T-helper 2 cell treated with Interferon-gamma antibody and Interleukin-4, amounts not matched to agents 5 μg/mL and 100 μg/mL, for 36 hours (primary cell): ENCODE results near the gene PARD3B.

Source experiments
- DNase-seq: peaks from one replicate; pipeline ENCODE4 v3.0.0; 2021; ENCODE audit warnings: low spot score
- H3K27ac Mint-ChIP-seq: one replicate; pipeline ENCODE4 v1.8.0; 2021; ENCODE audit warnings: mild to moderate bottlenecking, mixed read lengths
- H3K27me3 Mint-ChIP-seq: one replicate; pipeline ENCODE4 v1.8.0; 2021; ENCODE audit warnings: low read depth, mixed read lengths
- H3K36me3 Mint-ChIP-seq: one replicate; pipeline ENCODE4 v1.8.0; 2021; ENCODE audit warnings: low read depth, mixed read lengths
- H3K4me1 Mint-ChIP-seq: one replicate; pipeline ENCODE4 v1.8.0; 2021; ENCODE audit warnings: low read depth, mixed read lengths
- H3K4me3 Mint-ChIP-seq: one replicate; pipeline ENCODE4 v1.8.0; 2022; ENCODE audit warnings: mild to moderate bottlenecking, moderate library complexity, mixed read lengths
- H3K9me3 Mint-ChIP-seq: one replicate; pipeline ENCODE4 v1.8.0; 2021; ENCODE audit warnings: mixed read lengths

PARD3B gene

GRCh38 chr2:205069928-205070327 is 524.7 kb downstream of the PARD3B start:
- H3K4me3 Mint-ChIP-seq, result no peak overlapping the region
- no peak overlapping the region for H3K27ac Mint-ChIP-seq
- DNase-seq, result no peak
- H3K4me1 Mint-ChIP-seq, result peaks cover 14% of the 10 kb centered on the region
- H3K9me3 Mint-ChIP-seq, result peaks cover 24% of the 10 kb centered on the region
- H3K36me3 Mint-ChIP-seq, result peaks cover 21% of the 10 kb centered on the region
- H3K27me3 Mint-ChIP-seq, result peaks cover 4% of the 10 kb centered on the region

GRCh38 chr2:205070889-205071288 is 525.6 kb downstream of the PARD3B start:
- DNase-seq, result no peak
- Mint-ChIP-seq H3K9me3 (peaks cover 26% of the 10 kb centered on the region), H3K4me3 (no peak overlapping the region), H3K4me1 (peaks cover 18% of the 10 kb centered on the region), H3K27ac (no peak overlapping the region), H3K36me3 (peaks cover 25% of the 10 kb centered on the region), H3K27me3 (peaks cover 4% of the 10 kb centered on the region)

DNA sequence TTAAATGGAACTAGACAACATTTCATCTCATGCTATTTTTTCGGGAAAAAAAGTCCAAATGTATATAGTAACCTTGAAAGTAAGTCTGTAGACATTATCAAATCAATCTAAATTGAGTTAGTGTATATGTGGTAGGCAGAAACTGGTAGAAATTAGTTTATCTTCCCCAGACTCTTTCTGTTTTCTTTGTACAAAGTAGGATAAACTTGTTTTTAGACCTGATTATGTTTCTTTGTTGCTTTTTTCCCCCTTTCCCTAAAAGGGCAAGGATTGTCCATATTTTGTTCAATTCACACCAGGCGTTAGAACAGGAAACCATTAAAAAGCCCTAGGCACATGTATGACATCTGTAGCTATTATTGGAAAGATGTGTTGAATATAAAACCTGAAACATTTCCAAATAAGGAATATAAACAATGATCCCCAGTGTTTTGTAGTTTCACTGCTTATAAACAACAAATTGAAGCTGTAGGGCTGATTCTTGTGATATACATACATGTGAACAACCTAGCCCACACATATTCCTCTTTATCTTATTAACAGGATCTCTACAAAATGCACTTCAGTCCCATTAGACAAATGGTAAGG is 528.3 kb downstream of the PARD3B start:
- Mint-ChIP-seq H3K4me1 (peaks cover 41% of the 10 kb centered on the region), H3K27me3 (peaks cover 4% of the 10 kb centered on the region), H3K9me3 (peaks cover 26% of the 10 kb centered on the region), H3K36me3 (peaks cover 20% of the 10 kb centered on the region), H3K4me3 (no peak overlapping the region), H3K27ac (peak overlapping the region; percentile 52)
- DNase-seq, result no peak

- H3K27me3 Mint-ChIP-seq, result no peaks in the 10 kb centered on the region
- peaks cover 21% of the 10 kb centered on the region for H3K36me3 Mint-ChIP-seq
- DNase-seq, result no peak
- peaks cover 46% of the 10 kb centered on the region for H3K4me1 Mint-ChIP-seq
- H3K9me3 Mint-ChIP-seq, result peaks cover 28% of the 10 kb centered on the region
- peak overlapping the region; percentile 87 for H3K27ac Mint-ChIP-seq
- peak overlapping the region; percentile 23 for H3K4me3 Mint-ChIP-seq
These were observed 531.1 kb downstream of the PARD3B start for GRCh38 chr2:205076405-205076804.

DNA sequence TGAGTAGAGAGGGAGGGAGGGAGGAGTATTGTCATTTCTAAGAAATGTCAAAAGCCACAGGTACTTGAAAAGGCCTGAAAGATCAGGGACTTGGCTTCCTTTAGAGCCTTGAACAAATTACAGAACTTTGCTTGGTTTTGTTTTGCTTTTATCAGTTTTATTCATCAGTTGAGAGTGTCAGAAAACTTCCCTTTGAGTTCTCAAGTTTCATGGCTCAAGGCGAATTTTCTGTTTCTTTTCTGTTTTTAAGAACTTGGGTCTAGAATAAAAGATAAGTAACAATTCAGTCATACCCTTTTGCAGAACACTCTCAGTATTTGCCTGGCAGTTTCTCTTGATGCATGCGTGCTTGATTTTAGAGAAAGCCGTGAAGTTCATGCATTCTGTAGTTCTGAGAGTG is 531.9 kb downstream of the PARD3B start:
- H3K27ac Mint-ChIP-seq, result peak overlapping the region; percentile 87
- H3K4me1 Mint-ChIP-seq, result peaks cover 46% of the 10 kb centered on the region
- H3K36me3 Mint-ChIP-seq, result peaks cover 21% of the 10 kb centered on the region
- H3K4me3 Mint-ChIP-seq, result peak overlapping the region; percentile 74
- peaks cover 28% of the 10 kb centered on the region for H3K9me3 Mint-ChIP-seq
- H3K27me3 Mint-ChIP-seq, result no peaks in the 10 kb centered on the region
- no peak for DNase-seq

- Mint-ChIP-seq H3K27ac (peak overlapping the region; percentile 87), H3K9me3 (peaks cover 21% of the 10 kb centered on the region), H3K4me1 (peaks cover 46% of the 10 kb centered on the region), H3K27me3 (no peaks in the 10 kb centered on the region), H3K36me3 (peaks cover 21% of the 10 kb centered on the region), H3K4me3 (no peak overlapping the region)
- no peak for DNase-seq
These were observed 533.5 kb downstream of the PARD3B start for GRCh38 chr2:205078762-205079161.

DNA sequence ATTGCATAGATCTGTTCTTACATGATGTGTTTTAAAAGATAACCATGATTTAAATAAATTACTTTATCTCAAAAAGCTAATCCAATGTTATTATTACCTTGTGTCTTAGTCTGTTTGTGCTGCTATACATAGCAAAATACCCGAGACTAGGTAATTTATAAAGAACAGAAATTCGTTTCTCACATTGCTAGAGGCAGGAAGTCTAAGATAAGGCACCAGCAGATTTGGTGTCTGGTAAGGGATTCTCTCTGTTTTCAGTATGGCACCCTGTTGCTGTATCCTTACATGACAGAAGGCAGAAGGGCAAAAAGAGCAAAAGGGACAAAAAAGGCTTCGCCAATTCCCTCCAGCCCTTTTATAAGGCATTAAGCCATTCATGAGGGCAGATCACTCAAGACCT is 533.9 kb downstream of the PARD3B start:
- no peak for DNase-seq
- peaks cover 47% of the 10 kb centered on the region for H3K4me1 Mint-ChIP-seq
- H3K36me3 Mint-ChIP-seq, result peaks cover 21% of the 10 kb centered on the region
- no peaks in the 10 kb centered on the region for H3K27me3 Mint-ChIP-seq
- no peak overlapping the region for H3K27ac Mint-ChIP-seq
- H3K9me3 Mint-ChIP-seq, result peaks cover 21% of the 10 kb centered on the region
- no peak overlapping the region for H3K4me3 Mint-ChIP-seq

- Mint-ChIP-seq H3K27me3 (no peaks in the 10 kb centered on the region), H3K4me3 (no peak overlapping the region), H3K27ac (no peak overlapping the region), H3K9me3 (peaks cover 11% of the 10 kb centered on the region), H3K36me3 (peaks cover 12% of the 10 kb centered on the region), H3K4me1 (peaks cover 21% of the 10 kb centered on the region)
- no peak for DNase-seq
These were observed 541.4 kb downstream of the PARD3B start for GRCh38 chr2:205086662-205087061.

DNA sequence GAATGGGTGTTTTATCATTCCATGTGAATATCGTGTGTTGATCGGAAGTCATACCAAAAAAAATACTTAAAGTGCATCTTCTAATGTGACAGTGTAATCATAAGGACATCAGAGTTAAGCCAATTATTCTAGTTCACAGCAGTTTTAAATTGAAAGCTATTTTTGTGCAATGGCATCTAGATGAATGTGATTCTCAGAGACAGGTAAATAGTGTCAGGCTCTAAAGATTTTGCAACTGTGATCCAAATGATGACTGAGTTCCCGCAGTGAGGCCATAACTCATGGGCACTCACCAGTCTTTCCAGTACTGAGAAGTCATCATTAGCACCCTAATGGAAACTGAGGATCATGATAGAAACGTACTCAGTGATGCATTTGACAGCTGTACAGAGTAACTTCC is 542.6 kb downstream of the PARD3B start:
- Mint-ChIP-seq H3K27ac (no peak overlapping the region), H3K4me1 (peaks cover 28% of the 10 kb centered on the region), H3K9me3 (peaks cover 11% of the 10 kb centered on the region), H3K36me3 (peaks cover 10% of the 10 kb centered on the region), H3K4me3 (no peak overlapping the region), H3K27me3 (no peaks in the 10 kb centered on the region)
- DNase-seq, result no peak

DNA sequence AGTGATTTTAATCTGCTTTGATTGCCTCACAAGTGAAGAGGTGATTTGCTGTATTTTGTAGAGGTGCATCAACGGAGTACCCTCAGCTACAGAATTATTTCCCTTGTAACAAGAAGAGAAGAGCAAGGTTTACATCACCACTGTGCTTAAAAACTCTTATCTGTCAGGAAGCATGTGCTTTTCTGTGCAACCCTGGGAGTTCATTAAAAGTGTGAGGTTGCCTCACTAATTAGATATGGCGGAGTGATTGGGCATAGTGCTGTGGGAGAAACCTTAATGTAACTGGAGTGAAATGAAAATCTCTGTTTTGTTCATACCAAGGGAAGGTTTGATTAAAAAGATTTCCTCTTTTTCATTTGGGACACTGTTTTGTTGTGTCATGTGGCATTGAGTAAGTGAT is 544.7 kb downstream of the PARD3B start:
- Mint-ChIP-seq H3K4me1 (peaks cover 18% of the 10 kb centered on the region), H3K27me3 (no peaks in the 10 kb centered on the region), H3K9me3 (peaks cover 14% of the 10 kb centered on the region), H3K27ac (no peak overlapping the region), H3K36me3 (peaks cover 7% of the 10 kb centered on the region), H3K4me3 (no peak overlapping the region)
- no peak for DNase-seq

GRCh38 chr2:205091411-205091810 is 546.1 kb downstream of the PARD3B start:
- no peak overlapping the region for H3K27ac Mint-ChIP-seq
- peaks cover 7% of the 10 kb centered on the region for H3K36me3 Mint-ChIP-seq
- peaks cover 18% of the 10 kb centered on the region for H3K4me1 Mint-ChIP-seq
- H3K4me3 Mint-ChIP-seq, result no peak overlapping the region
- H3K27me3 Mint-ChIP-seq, result no peaks in the 10 kb centered on the region
- DNase-seq, result no peak
- peaks cover 14% of the 10 kb centered on the region for H3K9me3 Mint-ChIP-seq

GRCh38 chr2:205094031-205094430 is 548.8 kb downstream of the PARD3B start:
- H3K4me3 Mint-ChIP-seq, result no peak overlapping the region
- no peaks in the 10 kb centered on the region for H3K27me3 Mint-ChIP-seq
- H3K4me1 Mint-ChIP-seq, result peaks cover 17% of the 10 kb centered on the region
- peaks cover 14% of the 10 kb centered on the region for H3K9me3 Mint-ChIP-seq
- DNase-seq, result no peak
- H3K27ac Mint-ChIP-seq, result no peak overlapping the region
- peaks cover 7% of the 10 kb centered on the region for H3K36me3 Mint-ChIP-seq

GRCh38 chr2:205103699-205104098 is 558.4 kb downstream of the PARD3B start:
- no peak overlapping the region for H3K4me3 Mint-ChIP-seq

DNA sequence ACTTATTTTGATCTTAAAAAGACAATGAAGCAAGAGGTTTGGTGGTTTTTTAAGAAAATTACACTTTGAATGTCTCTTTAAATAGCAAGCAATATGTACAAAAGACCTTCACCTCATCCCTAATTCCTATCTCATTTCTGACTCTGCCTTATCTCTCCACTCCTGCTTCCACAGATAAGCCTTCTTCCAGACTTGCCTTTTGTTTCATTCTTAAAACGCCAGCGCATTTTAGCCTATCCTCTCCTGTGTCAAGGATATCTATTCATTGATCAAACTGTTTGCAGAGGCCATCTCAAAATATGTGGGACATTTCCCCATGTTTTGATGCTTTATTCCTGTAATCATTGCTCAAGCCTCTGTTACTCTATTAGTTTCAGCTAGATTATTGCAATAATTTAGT is 562.5 kb downstream of the PARD3B start:
- peaks cover 9% of the 10 kb centered on the region for H3K27me3 Mint-ChIP-seq
- H3K27ac Mint-ChIP-seq, result no peak overlapping the region
- H3K9me3 Mint-ChIP-seq, result no peaks in the 10 kb centered on the region

More at GRCh38 chr2:205103699-205104098, 558.4 kb downstream of the PARD3B start:
- Mint-ChIP-seq H3K9me3 (no peaks in the 10 kb centered on the region), H3K27me3 (peaks cover 5% of the 10 kb centered on the region), H3K4me1 (no peaks in the 10 kb centered on the region), H3K27ac (no peak overlapping the region), H3K36me3 (no peaks in the 10 kb centered on the region)
- no peak for DNase-seq

GRCh38 chr2:205115511-205115910 is 570.2 kb downstream of the PARD3B start:
- Mint-ChIP-seq H3K36me3 (peaks cover 14% of the 10 kb centered on the region), H3K4me3 (no peak overlapping the region), H3K4me1 (peaks cover 23% of the 10 kb centered on the region), H3K9me3 (no peaks in the 10 kb centered on the region), H3K27me3 (peaks cover 3% of the 10 kb centered on the region), H3K27ac (no peak overlapping the region)
- no peak for DNase-seq

More for the DNA sequence above, 562.5 kb downstream of the PARD3B start:
- peaks cover 3% of the 10 kb centered on the region for H3K4me1 Mint-ChIP-seq
- H3K4me3 Mint-ChIP-seq, result no peak overlapping the region
- H3K36me3 Mint-ChIP-seq, result peaks cover 2% of the 10 kb centered on the region
- DNase-seq, result no peak
